ENCODE results near the gene DOK5. TPM values are rescaled to one million over a fixed set of nuclear protein-coding genes. Genes with fewer than 3 reads are reported as not detected.

Gene DOK5
- total and polyA plus RNA-seq, 9 of the 15 experiments (the other 6 are each of a cell fraction or from before 2014, with no cell fraction given), result not detected

DNA sequence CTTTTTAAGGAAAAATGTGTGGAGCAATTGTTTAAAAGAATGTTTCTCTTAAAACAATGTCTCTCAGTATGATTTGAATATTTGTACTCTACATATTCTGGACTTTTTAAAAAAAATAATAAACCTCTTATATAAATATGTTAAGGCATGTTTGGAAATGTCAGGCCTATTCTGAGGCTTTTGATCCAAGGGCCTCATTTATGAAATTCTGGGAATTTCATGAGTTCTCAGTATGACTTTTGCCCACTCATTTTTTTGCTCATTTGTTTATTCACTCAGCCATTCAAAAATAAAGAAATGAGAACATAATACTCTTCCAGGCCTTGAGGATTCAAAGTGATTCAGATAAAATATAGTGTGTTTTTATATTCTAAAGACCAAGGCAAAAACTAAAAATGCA lies 60.4 kb downstream of the DOK5 start (continued):
- TF ChIP-seq, protein P1, sequence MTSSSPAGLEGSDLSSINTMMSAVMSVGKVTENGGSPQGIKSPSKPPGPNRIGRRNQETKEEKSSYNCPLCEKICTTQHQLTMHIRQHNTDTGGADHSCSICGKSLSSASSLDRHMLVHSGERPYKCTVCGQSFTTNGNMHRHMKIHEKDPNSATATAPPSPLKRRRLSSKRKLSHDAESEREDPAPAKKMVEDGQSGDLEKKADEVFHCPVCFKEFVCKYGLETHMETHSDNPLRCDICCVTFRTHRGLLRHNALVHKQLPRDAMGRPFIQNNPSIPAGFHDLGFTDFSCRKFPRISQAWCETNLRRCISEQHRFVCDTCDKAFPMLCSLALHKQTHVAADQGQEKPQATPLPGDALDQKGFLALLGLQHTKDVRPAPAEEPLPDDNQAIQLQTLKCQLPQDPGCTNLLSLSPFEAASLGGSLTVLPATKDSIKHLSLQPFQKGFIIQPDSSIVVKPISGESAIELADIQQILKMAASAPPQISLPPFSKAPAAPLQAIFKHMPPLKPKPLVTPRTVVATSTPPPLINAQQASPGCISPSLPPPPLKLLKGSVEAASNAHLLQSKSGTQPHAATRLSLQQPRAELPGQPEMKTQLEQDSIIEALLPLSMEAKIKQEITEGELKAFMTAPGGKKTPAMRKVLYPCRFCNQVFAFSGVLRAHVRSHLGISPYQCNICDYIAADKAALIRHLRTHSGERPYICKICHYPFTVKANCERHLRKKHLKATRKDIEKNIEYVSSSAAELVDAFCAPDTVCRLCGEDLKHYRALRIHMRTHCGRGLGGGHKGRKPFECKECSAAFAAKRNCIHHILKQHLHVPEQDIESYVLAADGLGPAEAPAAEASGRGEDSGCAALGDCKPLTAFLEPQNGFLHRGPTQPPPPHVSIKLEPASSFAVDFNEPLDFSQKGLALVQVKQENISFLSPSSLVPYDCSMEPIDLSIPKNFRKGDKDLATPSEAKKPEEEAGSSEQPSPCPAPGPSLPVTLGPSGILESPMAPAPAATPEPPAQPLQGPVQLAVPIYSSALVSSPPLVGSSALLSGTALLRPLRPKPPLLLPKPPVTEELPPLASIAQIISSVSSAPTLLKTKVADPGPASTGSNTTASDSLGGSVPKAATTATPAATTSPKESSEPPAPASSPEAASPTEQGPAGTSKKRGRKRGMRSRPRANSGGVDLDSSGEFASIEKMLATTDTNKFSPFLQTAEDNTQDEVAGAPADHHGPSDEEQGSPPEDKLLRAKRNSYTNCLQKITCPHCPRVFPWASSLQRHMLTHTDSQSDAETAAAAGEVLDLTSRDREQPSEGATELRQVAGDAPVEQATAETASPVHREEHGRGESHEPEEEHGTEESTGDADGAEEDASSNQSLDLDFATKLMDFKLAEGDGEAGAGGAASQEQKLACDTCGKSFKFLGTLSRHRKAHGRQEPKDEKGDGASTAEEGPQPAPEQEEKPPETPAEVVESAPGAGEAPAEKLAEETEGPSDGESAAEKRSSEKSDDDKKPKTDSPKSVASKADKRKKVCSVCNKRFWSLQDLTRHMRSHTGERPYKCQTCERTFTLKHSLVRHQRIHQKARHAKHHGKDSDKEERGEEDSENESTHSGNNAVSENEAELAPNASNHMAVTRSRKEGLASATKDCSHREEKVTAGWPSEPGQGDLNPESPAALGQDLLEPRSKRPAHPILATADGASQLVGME (CRISPR knock-in tag; IDR thresholded peaks at IDR 0.05), result no peak
- TF ChIP-seq ZNF143 (CRISPR knock-in tag; IDR thresholded peaks at IDR 0.05), result no peak
- TF ChIP-seq, protein P2, sequence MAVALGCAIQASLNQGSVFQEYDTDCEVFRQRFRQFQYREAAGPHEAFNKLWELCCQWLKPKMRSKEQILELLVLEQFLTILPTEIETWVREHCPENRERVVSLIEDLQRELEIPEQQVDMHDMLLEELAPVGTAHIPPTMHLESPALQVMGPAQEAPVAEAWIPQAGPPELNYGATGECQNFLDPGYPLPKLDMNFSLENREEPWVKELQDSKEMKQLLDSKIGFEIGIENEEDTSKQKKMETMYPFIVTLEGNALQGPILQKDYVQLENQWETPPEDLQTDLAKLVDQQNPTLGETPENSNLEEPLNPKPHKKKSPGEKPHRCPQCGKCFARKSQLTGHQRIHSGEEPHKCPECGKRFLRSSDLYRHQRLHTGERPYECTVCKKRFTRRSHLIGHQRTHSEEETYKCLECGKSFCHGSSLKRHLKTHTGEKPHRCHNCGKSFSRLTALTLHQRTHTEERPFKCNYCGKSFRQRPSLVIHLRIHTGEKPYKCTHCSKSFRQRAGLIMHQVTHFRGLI (CRISPR knock-in tag; IDR thresholded peaks at IDR 0.05), result no peak

Measured in K562 (cell line).